Right lung (tissue), 5 donors: ENCODE data around the gene STOML1. TPM values are rescaled to one million over a fixed set of nuclear protein-coding genes. Genes with fewer than 3 reads are reported as not detected.
"Not testable (repeated sequence)": the region's sequence is repeated elsewhere in the genome, so short reads cannot be mapped to it uniquely, and the experiment has no call there.

Experiments
- DNase-seq, 2 donors: peaks; one replicate each; pipeline ENCODE4 v3.0.0-alpha.2; 2013
- polyA plus RNA-seq, 5 donors: library from polyadenylated mRNA; unstranded; fragments of 120-200 nt; gene quantifications; one replicate each; pipeline versions ENCODE4 v1.2.1 to v1.2.3, GENCODE V29; 2013; ENCODE audit warnings: inconsistent platforms in 1 of 5, low replicate concordance in 1 of 5; ENCODE audit not compliant: insufficient read length in 5 of 5, insufficient read depth in 1 of 5

Gene STOML1
- polyA plus RNA-seq, 5 donors, result 9.4 to 17.8 (median 12.5) TPM

DNA sequence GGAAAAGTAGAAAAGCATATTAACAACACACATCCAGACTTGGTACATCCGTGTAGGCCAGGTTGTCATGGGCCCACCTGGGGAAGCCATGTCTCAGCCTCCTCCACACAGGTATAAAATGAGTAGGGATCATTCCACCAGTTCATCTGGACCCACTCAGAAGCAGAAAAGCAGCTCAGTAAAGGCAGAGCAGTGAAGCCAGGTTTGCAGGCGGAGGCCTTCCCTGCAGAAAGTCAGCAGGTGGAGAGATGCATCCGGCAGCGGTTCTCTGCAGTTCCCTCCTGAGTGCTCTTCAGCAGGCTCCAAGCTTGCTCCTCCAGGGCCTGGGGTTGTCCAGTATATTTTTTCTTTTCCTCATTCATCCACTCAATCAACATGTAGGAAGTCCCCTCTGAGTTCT is 43.7 kb downstream of the STOML1 start:
- DNase-seq, result no peak

DNA sequence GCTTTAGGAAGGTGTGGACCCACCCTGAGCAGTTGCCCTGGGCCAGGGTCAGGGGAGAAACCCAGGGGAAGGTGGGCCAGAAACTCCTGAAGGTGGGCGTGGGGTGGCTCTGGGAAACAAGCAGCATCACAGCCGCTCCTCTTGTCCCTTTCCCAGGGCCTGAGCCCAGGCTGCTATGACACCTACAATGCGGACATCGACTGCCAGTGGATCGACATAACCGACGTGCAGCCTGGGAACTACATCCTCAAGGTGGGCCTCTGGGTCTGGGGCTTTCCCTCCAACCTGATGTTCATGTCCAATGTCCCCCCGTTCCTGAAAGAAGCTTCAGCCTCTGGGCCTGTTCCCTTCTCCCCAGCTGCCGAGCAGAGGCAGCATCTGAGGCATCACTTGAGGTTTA is 44.4 kb downstream of the STOML1 start:
- no peak for DNase-seq

DNA sequence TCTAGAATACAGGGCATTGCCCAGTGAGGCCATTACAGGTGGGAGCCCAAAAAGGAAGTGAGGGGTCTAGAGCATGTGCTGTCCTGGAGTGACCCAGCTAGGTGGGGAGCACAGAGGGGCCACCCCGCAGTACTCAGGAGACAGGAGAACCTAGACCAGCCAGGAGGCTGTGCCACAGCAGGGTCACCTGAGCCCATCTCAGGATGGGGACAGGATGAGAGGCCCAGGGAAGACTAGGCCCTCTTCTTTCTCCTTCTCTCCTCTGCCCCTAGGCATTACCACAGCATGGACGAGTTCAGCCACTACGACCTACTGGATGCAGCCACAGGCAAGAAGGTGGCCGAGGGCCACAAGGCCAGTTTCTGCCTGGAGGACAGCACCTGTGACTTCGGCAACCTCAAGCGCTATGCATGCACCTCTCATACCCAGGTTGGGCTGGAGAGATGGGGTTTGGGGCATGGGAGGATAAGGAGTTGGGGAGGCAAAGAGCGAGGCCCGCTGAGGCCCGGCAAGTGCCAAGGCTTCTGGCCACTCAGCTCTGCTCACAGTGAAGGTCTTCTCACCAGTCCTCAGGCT is 45.2 kb downstream of the STOML1 start:
- no peak for DNase-seq

DNA sequence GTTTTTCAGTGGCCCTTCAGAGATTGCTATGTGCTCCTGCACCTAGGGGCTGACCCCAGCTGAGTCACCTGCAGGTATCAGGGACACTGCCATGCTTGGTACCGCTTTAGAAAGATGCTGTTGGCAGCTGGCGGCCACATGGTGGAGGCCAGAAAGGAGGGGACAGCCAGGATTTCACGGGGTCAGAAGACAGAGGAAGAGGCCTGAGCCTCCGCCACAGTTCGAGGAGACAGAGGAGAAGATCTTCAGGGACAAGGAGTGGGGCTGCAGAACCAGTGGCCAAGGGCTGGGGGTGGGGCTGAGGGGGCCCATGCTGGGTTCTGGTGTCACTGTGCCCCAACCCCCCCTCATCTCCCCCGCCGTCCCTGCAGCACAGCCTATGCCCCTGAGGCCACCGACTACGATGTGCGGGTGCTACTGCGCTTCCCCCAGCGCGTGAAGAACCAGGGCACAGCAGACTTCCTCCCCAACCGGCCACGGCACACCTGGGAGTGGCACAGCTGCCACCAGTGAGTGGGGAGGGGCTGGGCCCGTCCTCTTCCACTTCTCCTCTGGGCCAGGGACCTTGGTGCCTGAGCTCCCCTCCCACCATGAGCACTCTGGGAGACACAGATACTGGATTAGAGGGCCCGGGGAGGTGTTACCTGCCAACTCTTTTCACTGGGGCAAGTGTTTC is 45.9 kb downstream of the STOML1 start:
- DNase-seq, result no peak

DNA sequence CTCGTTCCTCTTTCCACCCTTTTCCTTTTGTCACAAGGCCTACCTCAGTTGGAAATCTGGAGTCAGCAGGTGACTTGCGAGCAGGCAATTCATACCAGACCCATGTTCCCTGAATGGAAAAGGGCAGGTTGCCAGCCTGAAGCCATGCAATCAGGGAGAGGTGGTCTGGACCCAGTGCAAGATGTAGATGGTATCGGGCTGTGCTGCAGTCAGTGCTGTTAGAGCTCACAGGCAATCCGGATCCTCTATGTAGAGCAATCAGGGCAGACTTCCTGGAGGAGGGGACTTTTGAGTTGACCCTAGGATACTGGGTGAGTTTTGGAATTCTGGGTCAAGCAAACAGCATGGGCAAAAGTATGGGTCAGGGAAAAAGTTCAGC is 47.0 kb downstream of the STOML1 start:
- no peak for DNase-seq

DNA sequence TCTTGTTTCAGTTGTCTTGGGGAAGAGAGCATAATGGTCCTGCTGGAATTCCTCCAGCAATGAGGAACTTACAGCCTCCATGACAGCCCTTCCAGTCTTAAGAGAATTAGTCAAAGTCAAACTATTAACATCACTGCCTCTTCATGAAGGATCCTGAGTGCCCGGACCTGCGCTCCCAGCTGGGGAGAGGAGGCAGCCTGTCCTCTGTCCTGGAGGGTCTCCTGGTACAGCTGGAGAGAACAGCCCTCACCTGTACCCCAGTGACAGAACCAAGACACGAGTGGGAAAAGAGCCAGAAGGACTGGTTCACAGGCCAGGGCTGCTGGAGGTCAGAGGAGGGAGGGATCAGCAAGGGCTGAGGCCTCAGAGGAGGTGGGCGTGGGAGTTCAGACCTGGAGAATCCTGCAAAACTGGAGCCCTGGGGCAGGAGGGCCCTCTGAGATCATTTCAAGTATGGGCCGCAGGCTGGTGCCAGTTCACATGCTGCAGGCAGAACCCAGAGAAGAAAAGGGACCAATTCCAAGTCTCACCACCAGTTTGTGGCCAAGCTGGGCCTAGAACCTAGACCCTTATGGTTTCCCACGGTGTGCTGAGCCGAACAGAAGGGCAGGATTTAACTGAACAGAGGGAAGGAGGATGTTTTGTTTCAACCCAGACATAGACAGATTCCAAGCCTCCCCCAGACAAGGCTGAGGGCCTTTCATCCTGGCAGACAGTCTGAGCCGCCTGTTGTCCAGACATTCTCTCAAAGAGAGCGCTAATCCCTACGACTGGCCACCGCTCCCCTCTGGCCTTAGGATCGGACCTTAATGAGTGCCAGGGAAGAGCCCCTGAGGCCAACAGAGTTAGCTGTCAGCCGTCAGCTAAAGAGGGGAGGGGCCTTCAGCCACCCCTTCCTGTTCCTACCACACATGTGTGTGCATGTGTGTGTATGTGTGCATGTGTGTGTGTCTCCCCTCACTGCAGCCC is 47.6 kb downstream of the STOML1 start:
- no peak for DNase-seq

DNA sequence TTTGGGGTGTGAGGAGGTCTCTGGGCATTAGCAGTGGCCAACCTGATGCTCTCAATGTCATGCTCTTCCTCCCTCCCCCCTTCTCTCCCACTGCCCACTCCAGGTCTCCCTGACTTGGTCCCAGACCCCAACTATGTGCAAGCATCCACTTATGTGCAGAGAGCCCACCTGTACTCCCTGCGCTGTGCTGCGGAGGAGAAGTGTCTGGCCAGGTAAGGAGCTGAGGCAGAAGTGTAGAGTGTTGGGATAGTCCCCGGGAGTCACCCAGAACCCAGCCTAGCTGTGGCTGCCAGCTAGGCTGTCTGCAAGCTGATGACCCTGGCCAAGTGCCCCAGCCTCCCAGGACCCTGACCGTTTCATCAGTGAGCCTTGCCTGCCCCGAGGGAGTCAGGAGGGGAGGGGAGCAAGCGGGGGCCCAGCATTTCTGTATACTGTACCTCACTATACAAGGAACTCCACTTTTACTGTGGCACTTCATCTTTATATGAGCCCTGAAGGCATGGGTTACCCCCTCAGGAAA is 49.3 kb downstream of the STOML1 start:
- no peak for DNase-seq

DNA sequence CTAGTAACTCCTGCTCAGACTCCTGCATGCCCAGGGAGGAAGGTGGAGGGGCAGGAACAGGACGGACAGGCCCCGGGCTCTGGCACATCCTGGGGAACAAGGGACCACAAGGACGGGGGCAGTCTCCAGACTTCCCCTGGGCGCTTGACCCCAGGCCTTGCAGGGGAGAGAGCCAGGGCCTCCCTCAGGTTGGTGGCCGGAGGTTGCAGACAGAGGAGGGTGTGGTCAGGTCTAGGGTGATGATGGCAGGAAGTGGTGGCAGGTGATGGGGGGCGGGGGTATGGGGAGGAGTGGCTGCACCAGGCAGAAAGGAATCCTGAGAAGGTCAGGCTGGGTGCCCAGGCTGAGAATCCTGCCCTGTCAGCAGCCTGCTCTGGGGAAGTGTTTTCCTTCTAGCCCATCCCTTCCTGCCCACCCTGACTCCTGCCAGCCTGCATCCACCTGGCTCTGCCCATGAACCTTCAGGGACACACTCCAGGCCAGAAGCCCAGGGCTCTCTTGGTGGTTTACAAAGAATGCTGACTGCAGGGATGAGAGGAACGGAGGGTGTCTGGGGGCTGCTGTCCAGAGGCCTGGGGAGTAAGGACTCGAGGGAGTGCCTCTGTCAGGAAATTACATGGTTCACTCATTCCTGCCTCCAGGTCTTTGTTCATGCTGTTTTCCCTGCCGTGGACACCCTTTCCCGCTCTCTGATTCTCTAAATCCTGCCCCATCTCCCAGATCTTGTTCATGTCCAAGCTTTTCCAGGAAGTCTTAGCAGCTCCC is 50.0 kb downstream of the STOML1 start:
- DNase-seq, result no peak

DNA sequence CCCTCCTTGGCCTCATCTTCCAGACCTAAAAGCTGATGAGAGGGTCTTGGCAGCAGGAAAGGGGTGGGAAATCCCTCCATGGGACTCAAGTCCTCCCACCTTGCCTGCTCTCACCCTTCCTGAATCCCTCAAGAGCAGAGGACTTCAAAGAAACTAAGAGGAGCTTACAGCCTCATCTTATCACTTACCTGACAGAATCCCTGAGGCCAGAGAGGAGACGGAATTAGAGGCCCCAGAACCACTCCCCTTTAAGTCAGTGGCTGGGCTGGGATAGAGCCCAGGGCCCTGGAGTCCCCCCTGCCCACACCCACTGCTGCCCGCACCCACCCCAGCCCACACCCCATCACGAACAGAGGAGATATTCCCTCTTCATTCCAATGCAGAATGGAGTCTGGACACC is 50.6 kb downstream of the STOML1 start:
- no peak for DNase-seq

DNA sequence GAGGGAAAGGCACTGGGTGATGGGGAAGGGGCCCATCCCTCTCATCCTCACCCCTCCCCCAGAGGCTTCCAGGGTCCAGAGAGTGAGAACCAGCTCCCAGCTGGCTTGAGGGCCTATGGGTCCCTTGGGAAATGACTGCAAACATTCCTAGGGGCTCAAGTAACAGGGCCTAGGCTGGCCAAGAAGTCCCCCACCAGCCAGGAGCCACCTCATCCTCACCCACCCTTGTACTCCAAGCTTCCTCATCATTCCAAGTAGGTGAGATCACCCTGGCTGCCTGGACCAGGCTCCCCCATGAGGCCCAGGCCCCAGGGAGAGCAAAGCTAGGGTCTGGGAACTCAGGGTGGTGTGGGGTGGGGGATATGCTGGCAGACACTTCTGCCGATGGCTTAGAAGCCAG is 51.1 kb downstream of the STOML1 start:
- no peak for DNase-seq

DNA sequence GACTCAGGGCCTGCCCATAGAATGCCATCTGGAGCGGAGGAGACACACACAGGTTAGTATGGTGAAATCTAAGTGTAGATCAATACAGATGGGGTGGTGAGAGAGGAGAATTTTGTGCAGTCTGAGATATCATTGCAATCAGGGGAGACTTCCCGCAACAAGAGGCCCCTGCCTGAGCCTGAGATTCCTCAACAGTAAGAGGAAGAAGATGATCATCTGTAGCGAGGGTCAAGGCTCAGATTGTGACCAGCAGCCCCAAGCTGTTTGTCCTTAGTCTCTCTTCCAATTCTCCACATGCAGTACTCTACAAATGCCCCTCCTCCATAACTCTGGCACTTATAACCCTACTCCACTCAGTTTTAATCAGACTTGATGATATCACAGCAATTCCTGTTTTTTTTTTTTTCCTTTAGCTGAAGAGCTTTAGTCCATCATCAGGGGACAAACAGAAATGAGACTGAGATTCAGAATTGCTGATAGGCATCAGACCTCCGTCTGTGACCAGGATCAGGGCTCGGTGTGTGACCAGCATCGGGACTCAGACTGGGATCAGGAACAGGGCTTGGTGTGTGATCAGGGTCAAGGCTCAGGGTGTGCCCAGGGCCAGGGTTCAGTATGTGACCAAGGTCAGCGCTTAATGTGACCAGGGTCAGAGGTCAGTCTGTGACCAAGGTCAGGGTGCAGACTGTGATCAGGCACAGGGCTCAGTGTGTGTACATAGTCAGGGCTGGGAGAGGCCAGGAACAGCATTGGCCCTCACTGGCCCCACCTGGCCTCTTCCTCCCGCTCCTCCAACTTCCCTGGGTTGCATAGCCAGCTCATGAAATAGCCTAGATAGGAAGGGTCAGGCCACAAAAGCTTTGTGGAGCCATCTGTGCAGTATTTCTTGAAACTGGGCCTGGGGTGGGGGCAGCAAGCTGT is 51.8 kb downstream of the STOML1 start:
- no peak for DNase-seq

DNA sequence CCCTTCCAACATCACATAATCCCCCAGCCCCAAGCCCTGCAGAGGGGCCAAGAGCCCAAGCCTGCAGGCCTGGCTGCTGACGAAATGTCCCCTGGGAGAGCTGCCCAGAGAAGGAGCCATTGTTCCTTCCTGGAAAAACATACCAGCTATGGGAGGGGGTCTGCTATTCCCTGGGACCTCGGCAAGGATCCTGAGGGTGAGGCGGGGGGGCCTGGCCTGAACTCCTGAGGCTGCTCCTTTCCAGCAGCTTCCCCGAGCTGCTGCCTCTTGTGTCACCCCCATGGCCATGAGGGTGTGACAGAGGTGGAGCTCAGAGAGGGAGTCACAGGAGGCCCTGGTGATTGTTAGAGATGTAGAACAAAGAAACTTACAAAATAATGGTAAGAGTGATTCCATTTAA is 53.0 kb downstream of the STOML1 start:
- DNase-seq, result no peak

DNA sequence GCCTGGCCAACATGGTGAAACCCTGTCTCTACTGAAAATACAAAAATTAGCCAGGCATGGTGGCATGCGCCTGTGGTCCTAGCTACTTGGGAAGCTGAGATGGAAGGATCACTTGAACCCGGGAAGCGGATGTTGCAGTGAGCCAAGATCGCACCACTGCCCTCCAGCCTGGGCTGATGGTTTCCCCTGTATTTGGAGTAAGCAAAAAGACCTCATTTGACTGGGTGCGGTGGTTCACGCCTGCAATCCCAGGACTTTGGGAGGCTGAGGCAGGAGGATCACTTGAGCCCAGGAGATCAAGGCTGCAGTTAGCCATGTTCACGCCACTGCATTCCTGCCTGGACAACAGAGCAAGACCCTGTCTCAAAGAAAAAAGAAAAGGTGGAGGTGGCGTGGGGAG is 53.6 kb downstream of the STOML1 start:
- DNase-seq, result not testable (repeated sequence)

DNA sequence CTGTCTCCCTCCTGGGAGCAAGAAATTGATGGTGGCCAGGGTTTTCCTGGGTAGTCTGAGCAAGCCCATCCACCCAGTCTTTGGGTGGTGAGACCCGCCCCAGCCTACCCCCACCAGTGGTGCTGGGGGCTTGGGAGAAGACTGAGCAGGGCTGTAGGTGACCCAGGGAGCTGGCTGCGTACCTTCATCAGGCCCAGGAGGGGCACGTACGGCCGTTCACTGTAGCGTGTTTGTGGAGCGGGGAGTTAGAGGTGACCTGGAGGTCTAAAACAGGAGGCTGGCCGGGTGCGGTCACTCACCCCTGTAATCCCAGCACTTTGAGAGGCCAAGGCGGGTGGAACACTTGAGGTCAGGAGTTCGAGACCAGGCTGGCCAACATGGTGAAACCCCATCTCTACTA is 54.4 kb downstream of the STOML1 start:
- DNase-seq, result no peak

DNA sequence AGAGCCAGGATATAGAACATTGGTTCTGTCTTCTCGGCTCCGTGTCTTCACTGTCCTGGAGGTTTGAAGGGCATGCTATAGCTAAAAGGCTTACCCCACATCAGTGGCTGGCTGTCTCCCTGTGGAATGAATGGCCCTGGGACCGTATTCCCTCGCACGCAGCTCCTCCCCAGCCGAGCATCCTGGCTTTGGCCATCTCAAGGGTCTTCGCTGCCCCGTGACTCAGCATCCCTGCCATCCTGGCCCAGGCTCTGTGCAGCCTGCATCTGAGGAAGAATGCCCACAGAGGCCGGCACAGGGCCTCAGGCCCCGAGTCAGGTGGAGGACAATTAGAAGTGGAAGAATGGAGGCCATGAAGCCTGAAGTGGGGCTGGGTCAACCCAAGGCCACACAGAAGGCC is 54.8 kb downstream of the STOML1 start:
- DNase-seq, result no peak

DNA sequence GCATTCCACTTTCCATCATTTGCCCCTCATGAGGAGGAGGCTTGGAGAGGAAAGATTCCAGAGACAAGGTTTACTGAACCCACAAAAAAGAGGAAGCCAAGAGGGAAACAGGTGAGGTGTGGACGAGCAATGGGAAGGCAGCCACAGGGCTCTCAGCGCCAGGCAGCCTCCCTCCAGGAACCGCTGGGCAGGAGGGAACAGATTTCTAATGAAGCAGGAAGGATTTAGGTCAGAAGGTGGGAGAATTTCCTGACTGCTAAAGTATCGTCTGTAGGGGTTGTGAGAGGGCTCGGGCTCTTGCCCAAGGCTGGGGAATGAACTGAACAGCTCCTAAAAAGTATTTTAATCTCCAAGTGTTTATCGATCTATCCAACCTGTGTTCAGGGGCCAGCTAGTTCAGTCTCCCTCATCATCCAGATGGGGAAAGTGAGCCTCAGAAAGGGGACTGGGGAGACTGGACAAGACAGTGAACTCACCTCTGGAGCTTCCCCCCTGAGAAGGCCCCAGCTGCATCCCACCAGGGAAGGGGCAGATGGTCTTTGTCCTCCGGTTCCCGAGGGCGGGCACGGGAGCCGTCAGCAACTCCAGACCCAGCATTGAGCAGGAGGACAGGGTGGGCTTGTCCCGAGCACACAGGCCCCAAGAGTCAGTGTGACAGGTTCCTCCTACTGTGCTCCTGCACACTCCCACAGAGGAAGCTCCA is 55.4 kb downstream of the STOML1 start:
- DNase-seq, result no peak

DNA sequence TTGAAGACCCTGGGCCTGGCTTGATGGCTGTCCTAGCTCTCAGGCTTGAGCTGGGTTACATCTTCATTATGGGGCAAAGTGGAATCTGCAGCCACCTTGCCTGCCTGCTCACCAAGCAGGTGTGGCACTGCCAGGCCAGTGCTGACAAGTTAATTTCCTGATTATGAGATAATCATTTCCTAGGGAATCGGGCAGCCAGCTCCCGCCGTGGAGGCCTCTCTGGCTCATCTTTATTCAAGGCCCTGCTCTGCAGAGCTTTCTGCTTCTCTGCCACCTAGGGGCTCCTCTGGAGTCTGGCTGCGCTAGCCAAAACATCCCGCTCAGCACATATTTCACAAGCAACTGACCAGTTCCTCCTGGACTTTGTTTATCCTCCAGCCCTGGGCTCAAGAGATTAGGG is 55.9 kb downstream of the STOML1 start:
- no peak for DNase-seq

DNA sequence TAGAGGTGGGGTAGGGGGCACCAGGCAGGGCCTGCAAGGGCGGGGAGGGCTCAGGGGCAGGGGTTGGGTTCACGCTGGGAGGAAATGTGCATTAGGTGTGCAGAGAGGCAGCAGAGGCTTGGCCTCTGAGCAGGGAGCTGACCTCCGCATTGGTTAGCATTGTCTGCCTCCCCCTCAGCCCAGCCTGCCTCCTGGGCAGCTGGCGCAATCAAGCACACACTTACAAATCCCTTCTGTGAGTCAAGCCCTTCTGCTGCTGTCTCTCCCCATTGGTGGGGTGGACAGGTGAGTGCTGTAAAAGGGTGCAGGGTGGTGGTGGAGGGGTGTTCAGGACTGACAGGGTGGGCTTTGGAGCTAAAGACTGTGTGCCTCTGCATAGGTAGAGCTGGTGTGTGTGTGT is 56.5 kb downstream of the STOML1 start:
- no peak for DNase-seq

DNA sequence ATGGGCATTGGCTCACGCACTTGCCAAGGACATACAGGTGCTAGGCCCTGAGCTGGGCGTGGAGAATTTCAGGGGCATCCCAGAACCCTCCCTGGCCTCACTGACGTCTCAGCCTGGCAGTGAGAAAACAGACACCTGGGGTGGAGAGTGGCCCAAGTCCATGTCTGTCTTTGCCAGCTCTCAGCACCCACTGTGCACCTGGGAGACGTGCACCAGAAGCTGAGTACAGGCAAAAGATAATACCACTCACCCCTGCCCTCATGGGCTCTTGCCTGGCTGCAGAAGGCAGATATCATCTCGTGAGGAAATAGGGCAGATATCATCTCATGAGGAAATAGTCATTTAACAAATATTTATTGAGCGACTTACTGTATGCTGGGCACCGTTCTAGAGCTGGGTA is 57.8 kb downstream of the STOML1 start:
- DNase-seq, result no peak
